ENCODE results near the gene LPAR1.

LPAR1 gene

DNA sequence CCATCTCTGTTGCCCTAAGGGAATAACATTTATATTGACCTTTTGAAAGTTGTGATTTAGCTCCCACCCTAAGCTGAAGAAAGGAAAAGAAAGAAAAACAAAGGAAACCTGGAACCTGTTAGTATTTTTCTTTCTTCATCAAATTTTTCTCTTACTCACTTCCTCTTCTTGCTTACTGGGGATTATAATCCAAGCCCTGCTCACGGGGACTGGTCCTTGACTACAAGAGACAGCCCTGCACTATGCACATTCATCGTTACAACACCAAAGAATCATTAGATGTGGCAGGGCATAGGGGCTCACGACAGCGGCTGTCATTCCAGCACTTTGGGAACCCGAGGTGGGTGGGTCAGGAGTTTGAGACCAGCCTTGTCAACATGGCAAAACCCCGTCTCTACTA, 37.8 kb upstream of the LPAR1 start:
- TF ChIP-seq, protein P1, sequence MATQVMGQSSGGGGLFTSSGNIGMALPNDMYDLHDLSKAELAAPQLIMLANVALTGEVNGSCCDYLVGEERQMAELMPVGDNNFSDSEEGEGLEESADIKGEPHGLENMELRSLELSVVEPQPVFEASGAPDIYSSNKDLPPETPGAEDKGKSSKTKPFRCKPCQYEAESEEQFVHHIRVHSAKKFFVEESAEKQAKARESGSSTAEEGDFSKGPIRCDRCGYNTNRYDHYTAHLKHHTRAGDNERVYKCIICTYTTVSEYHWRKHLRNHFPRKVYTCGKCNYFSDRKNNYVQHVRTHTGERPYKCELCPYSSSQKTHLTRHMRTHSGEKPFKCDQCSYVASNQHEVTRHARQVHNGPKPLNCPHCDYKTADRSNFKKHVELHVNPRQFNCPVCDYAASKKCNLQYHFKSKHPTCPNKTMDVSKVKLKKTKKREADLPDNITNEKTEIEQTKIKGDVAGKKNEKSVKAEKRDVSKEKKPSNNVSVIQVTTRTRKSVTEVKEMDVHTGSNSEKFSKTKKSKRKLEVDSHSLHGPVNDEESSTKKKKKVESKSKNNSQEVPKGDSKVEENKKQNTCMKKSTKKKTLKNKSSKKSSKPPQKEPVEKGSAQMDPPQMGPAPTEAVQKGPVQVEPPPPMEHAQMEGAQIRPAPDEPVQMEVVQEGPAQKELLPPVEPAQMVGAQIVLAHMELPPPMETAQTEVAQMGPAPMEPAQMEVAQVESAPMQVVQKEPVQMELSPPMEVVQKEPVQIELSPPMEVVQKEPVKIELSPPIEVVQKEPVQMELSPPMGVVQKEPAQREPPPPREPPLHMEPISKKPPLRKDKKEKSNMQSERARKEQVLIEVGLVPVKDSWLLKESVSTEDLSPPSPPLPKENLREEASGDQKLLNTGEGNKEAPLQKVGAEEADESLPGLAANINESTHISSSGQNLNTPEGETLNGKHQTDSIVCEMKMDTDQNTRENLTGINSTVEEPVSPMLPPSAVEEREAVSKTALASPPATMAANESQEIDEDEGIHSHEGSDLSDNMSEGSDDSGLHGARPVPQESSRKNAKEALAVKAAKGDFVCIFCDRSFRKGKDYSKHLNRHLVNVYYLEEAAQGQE (IDR thresholded peaks at IDR 0.05; ENCODE audit: insufficient replicate concordance, low read depth) = no peak
- TF ChIP-seq SPI1 (IDR thresholded peaks at IDR 0.05; ENCODE audit: borderline replicate concordance, low read depth) = peak; percentile 83
- no peak overlapping the region for H3K4me3 ChIP-seq (replicated peaks; ENCODE audit: insufficient read depth, low read length)
- peak overlapping the region; percentile 28 for H3K27ac ChIP-seq (replicated peaks)
- DNase-seq (ENCODE audit: low read depth in 1 of 2, low spot score in 1 of 2) = peak; percentile 36 to 49
- H3K27me3 ChIP-seq (ENCODE audit: insufficient read depth, poor library complexity, severe bottlenecking) = no peaks in the 10 kb centered on the region

DNA sequence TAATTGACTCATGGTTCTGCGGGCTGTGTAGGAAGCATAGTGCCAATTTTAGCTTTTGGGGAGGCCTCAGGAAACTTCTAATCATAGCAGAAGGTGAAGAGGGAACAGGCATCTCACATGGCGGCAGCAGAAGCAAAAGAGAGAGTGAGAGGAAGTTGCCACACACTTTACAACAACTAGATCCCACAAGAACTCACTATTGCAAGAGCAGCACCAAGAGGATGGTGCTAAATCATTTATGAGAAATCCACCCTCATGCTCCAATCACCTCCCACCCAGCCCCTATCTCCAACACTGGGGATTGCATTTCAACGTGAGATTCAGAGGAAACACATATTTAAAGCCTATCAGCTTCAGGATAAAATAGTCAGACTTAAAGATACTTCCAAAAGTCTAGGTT, 36.1 kb upstream of the LPAR1 start:
- H3K4me3 ChIP-seq (replicated peaks; ENCODE audit: insufficient read depth, low read length) = no peak overlapping the region
- H3K27me3 ChIP-seq (ENCODE audit: insufficient read depth, poor library complexity, severe bottlenecking) = no peaks in the 10 kb centered on the region
- DNase-seq (ENCODE audit: low read depth in 1 of 2, low spot score in 1 of 2) = peak; percentile 74 to 82
- TF ChIP-seq, protein P2, sequence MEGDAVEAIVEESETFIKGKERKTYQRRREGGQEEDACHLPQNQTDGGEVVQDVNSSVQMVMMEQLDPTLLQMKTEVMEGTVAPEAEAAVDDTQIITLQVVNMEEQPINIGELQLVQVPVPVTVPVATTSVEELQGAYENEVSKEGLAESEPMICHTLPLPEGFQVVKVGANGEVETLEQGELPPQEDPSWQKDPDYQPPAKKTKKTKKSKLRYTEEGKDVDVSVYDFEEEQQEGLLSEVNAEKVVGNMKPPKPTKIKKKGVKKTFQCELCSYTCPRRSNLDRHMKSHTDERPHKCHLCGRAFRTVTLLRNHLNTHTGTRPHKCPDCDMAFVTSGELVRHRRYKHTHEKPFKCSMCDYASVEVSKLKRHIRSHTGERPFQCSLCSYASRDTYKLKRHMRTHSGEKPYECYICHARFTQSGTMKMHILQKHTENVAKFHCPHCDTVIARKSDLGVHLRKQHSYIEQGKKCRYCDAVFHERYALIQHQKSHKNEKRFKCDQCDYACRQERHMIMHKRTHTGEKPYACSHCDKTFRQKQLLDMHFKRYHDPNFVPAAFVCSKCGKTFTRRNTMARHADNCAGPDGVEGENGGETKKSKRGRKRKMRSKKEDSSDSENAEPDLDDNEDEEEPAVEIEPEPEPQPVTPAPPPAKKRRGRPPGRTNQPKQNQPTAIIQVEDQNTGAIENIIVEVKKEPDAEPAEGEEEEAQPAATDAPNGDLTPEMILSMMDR (IDR thresholded peaks at IDR 0.05; ENCODE audit: insufficient read depth, low read length) = no peak
- TF ChIP-seq POLR2AphosphoS5 (IDR thresholded peaks at IDR 0.05; ENCODE audit: low read depth) (peak; percentile 61; the same call in 1 of the 2 replicates), SPI1 (IDR thresholded peaks at IDR 0.05; ENCODE audit: borderline replicate concordance, low read depth) (peak; percentile 72), GABPA (IDR thresholded peaks at IDR 0.05; ENCODE audit: low read depth) (no peak)
- TF ChIP-seq, protein P1 (IDR thresholded peaks at IDR 0.05; ENCODE audit: insufficient replicate concordance, low read depth) = no peak
- no peak overlapping the region for H3K27ac ChIP-seq (replicated peaks)

DNA sequence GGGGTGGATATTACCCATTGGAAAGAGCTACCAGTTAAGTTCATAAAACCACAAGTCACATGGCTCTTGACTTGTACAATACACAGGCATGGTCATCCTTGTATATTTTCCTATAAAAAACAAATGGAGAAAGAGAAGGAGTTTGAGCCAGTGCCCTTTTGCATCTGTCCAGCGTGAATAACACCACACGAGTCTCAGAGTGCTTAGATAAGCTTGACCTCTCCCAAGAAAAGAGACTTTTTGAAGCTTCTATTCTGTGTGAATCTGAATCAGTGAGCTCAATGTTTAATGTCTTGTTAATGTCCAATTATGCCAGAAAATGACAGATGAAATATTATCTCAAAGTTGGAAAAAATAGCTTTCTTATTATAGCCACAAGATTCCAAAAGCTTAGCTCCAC, 30.9 kb upstream of the LPAR1 start:
- Histone ChIP-seq H3K27me3 (ENCODE audit: insufficient read depth, poor library complexity, severe bottlenecking) (no peaks in the 10 kb centered on the region), H3K27ac (replicated peaks) (no peak overlapping the region), H3K4me3 (replicated peaks; ENCODE audit: insufficient read depth, low read length) (no peak overlapping the region)
- TF ChIP-seq SPI1 (IDR thresholded peaks at IDR 0.05; ENCODE audit: borderline replicate concordance, low read depth) = no peak
- TF ChIP-seq POLR2AphosphoS5 (IDR thresholded peaks at IDR 0.05; ENCODE audit: low read depth) = no peak
- TF ChIP-seq, protein P1 (IDR thresholded peaks at IDR 0.05; ENCODE audit: insufficient replicate concordance, low read depth) = no peak
- TF ChIP-seq, protein P2 (IDR thresholded peaks at IDR 0.05; ENCODE audit: insufficient read depth, low read length) = no peak
- no peak for TF ChIP-seq GABPA (IDR thresholded peaks at IDR 0.05; ENCODE audit: low read depth)
- no peak for DNase-seq (ENCODE audit: low read depth in 1 of 2, low spot score in 1 of 2)
